Chondrocyte (in vitro differentiated cells): ENCODE measurements around the gene KCNE3. TPM values are rescaled to one million over a fixed set of nuclear protein-coding genes. Genes with fewer than 3 reads are reported as not detected.

Experiments used
- DNase-seq: peaks from one replicate; pipeline ENCODE4 v3.0.0; 2021; ENCODE audit warnings: mixed read lengths, low spot score
- H3K27ac Mint-ChIP-seq: one replicate; pipeline ENCODE4 v1.8.0; 2021; ENCODE audit warnings: mild to moderate bottlenecking, moderate library complexity, mixed read lengths; ENCODE audit not compliant: unreplicated experiment
- H3K27me3 Mint-ChIP-seq: 2 replicates; pipeline ENCODE4 v1.8.0; 2021; ENCODE audit warnings: low read depth, mixed read lengths
- H3K36me3 Mint-ChIP-seq: 2 replicates; pipeline ENCODE4 v1.8.0; 2021; ENCODE audit warnings: low read depth, mixed read lengths
- H3K4me1 Mint-ChIP-seq: 2 replicates; pipeline ENCODE4 v1.8.0; 2021; ENCODE audit warnings: low read depth, mild to moderate bottlenecking, mixed read lengths
- H3K4me3 Mint-ChIP-seq: one replicate; pipeline ENCODE4 v1.8.0; 2021; ENCODE audit warnings: mild to moderate bottlenecking, moderate library complexity, mixed read lengths; ENCODE audit not compliant: unreplicated experiment
- H3K9me3 Mint-ChIP-seq: 2 replicates; pipeline ENCODE4 v1.8.0; 2021; ENCODE audit warnings: low read depth, mixed read lengths
- total RNA-seq: library from RNA; stranded (reverse); gene quantifications from 3 replicates; pipeline ENCODE4 v1.2.1, GENCODE V29; 2021
- TF ChIP-seq, protein P1 (sequence below): fragments of 200-600 bp; sonication (generic); IDR thresholded peaks from 2 replicates; pipeline ENCODE4 v1.5.0; 2021; ENCODE audit warnings: antibody characterized with exemption, mild to moderate bottlenecking, moderate library complexity

KCNE3 gene
- total RNA-seq, 1 donor from 2014 or later, result 0.72 TPM

GRCh38 chr11:74460065-74460464 is 7.3 kb downstream of the KCNE3 start:
- H3K9me3 Mint-ChIP-seq, result no peaks in the 10 kb centered on the region
- H3K36me3 Mint-ChIP-seq, result no peaks in the 10 kb centered on the region
- no peak for DNase-seq
- H3K4me1 Mint-ChIP-seq, result no peaks in the 10 kb centered on the region
- no peaks in the 10 kb centered on the region for H3K27me3 Mint-ChIP-seq
- TF ChIP-seq, protein P1, sequence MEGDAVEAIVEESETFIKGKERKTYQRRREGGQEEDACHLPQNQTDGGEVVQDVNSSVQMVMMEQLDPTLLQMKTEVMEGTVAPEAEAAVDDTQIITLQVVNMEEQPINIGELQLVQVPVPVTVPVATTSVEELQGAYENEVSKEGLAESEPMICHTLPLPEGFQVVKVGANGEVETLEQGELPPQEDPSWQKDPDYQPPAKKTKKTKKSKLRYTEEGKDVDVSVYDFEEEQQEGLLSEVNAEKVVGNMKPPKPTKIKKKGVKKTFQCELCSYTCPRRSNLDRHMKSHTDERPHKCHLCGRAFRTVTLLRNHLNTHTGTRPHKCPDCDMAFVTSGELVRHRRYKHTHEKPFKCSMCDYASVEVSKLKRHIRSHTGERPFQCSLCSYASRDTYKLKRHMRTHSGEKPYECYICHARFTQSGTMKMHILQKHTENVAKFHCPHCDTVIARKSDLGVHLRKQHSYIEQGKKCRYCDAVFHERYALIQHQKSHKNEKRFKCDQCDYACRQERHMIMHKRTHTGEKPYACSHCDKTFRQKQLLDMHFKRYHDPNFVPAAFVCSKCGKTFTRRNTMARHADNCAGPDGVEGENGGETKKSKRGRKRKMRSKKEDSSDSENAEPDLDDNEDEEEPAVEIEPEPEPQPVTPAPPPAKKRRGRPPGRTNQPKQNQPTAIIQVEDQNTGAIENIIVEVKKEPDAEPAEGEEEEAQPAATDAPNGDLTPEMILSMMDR, result no peak
- no peak overlapping the region for H3K4me3 Mint-ChIP-seq
- H3K27ac Mint-ChIP-seq, result no peak overlapping the region

DNA sequence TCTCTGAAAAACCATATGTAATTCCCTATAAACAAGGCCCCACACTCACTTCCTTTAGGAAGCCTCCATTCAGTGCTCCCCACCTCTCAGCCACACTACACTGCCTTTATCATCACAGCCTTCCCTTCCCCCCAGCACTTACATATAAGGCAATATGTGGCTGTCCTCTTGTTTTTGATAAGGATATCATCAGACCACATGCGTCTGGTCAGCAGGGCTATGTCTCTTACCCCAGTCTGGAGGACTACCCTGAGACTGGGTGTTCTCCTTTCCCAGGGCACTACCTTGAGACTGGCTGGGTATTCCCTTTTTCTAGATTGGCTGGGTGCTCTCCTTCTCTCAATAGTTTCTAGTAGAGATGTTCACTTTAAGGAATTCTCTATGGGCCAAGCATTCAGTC is 7.8 kb downstream of the KCNE3 start:
- no peak for DNase-seq
- Mint-ChIP-seq H3K27ac (no peak overlapping the region), H3K9me3 (no peaks in the 10 kb centered on the region), H3K4me1 (no peaks in the 10 kb centered on the region), H3K27me3 (no peaks in the 10 kb centered on the region), H3K4me3 (no peak overlapping the region), H3K36me3 (no peaks in the 10 kb centered on the region)
- TF ChIP-seq, protein P1, result no peak

- TF ChIP-seq, protein P1, result no peak
- H3K27me3 Mint-ChIP-seq, result peaks cover 3% of the 10 kb centered on the region
- no peak for DNase-seq
- no peaks in the 10 kb centered on the region for H3K4me1 Mint-ChIP-seq
- H3K9me3 Mint-ChIP-seq, result no peaks in the 10 kb centered on the region
- H3K36me3 Mint-ChIP-seq, result no peaks in the 10 kb centered on the region
- no peak overlapping the region for H3K4me3 Mint-ChIP-seq
- H3K27ac Mint-ChIP-seq, result no peak overlapping the region
Measured at GRCh38 chr11:74457356-74457755, 10.0 kb downstream of the KCNE3 start.

- no peaks in the 10 kb centered on the region for H3K9me3 Mint-ChIP-seq
- H3K27ac Mint-ChIP-seq, result no peak overlapping the region
- TF ChIP-seq, protein P1, result peak; percentile 90
- no peak for DNase-seq
- peaks cover 7% of the 10 kb centered on the region for H3K4me1 Mint-ChIP-seq
- H3K4me3 Mint-ChIP-seq, result no peak overlapping the region
- H3K36me3 Mint-ChIP-seq, result no peaks in the 10 kb centered on the region
- H3K27me3 Mint-ChIP-seq, result peaks cover 3% of the 10 kb centered on the region
Measured at GRCh38 chr11:74453373-74453975, 13.9 kb downstream of the KCNE3 start.

DNA sequence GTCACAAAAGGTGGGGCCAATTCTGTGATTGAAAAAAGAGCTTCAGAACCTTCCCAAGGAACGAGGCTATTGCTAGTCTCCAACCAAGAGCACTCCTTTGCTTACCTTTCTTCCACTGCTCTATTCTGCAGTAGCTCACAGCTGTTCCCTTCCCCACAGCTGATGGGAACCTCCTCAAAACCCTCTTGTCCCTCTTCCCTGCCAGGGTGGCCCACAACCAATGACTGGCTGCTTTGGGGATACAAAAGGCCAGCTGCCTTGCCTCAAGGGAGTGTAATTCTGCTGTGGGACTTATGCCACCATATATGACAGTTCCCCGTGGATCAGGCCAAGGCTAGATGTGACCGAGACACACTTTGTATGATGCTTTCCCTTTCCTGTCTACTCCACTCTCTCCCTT is 15.0 kb downstream of the KCNE3 start:
- TF ChIP-seq, protein P1, result no peak
- no peaks in the 10 kb centered on the region for H3K36me3 Mint-ChIP-seq
- H3K27me3 Mint-ChIP-seq, result peaks cover 3% of the 10 kb centered on the region
- H3K27ac Mint-ChIP-seq, result no peak overlapping the region
- no peak overlapping the region for H3K4me3 Mint-ChIP-seq
- peaks cover 7% of the 10 kb centered on the region for H3K4me1 Mint-ChIP-seq
- DNase-seq, result no peak
- no peaks in the 10 kb centered on the region for H3K9me3 Mint-ChIP-seq
